ENCODE data around the gene ZNF12. TPM values are rescaled to one million over a fixed set of nuclear protein-coding genes. Genes with fewer than 3 reads are reported as not detected.

The ZNF12 gene
- total RNA-seq, 4 donors from 2014 or later: 19.4 to 25.6 (median 23.5) TPM

GRCh38 chr7:6643915-6644625 lies 62.7 kb downstream of the ZNF12 start:
- WGBS: 90% methylated on average over 17 of the region's 21 CpGs
- TF ChIP-seq POLR2AphosphoS5 (IDR thresholded peaks at IDR 0.05) (no peak), EP300 (IDR thresholded peaks at IDR 0.05) (no peak), CTCF (IDR thresholded peaks at IDR 0.05) (no peak), POLR2A (IDR thresholded peaks at IDR 0.05; ENCODE audit: low read depth) (no peak)
- H3K36me3 ChIP-seq: peaks cover 28 to 98% (median 79%) of the 10 kb centered on the region in 4 donors

GRCh38 chr7:6642861-6643640 lies 63.7 kb downstream of the ZNF12 start:
- intact Hi-C loops (cut with DNase I): no loop called here
- 83% methylated on average over 9 of the region's 22 CpGs for WGBS
- no peak for DNase-seq (ENCODE audit: extremely low spot score)
- no peaks in the 10 kb centered on the region for H3K27me3 ChIP-seq
- peaks cover 6 to 29% (median 22%) of the 10 kb centered on the region in 4 donors for H3K4me1 ChIP-seq
- peaks cover 28 to 88% (median 71%) of the 10 kb centered on the region in 4 donors for H3K36me3 ChIP-seq
- no peaks in the 10 kb centered on the region for H3K9me3 ChIP-seq
- no peak overlapping the region for H3K4me3 ChIP-seq
- TF ChIP-seq CTCF (IDR thresholded peaks at IDR 0.05): no peak
- TF ChIP-seq POLR2A (IDR thresholded peaks at IDR 0.05; ENCODE audit: low read depth): no peak
- no peak for TF ChIP-seq EP300 (IDR thresholded peaks at IDR 0.05)
- no peak for TF ChIP-seq POLR2AphosphoS5 (IDR thresholded peaks at IDR 0.05)
- no peak overlapping the region for H3K27ac ChIP-seq (replicated peaks in 1 of 4)

More at GRCh38 chr7:6643915-6644625, 62.7 kb downstream of the ZNF12 start:
- Histone ChIP-seq H3K4me3 (no peak overlapping the region), H3K27me3 (no peaks in the 10 kb centered on the region), H3K27ac (replicated peaks in 1 of 4) (no peak overlapping the region), H3K4me1 (peaks cover 0 to 19% (median 12%) of the 10 kb centered on the region in 4 donors), H3K9me3 (no peaks in the 10 kb centered on the region)
- no peak for DNase-seq (ENCODE audit: extremely low spot score)
- intact Hi-C loops (cut with DNase I): no loop called here

GRCh38 chr7:6642239-6642839 lies 64.4 kb downstream of the ZNF12 start:
- WGBS: 94% methylated on average over 24 of the region's 24 CpGs

More at GRCh38 chr7:6642239-6642839, 64.4 kb downstream of the ZNF12 start:
- TF ChIP-seq CTCF (IDR thresholded peaks at IDR 0.05) (no peak), POLR2AphosphoS5 (IDR thresholded peaks at IDR 0.05) (no peak), EP300 (IDR thresholded peaks at IDR 0.05) (no peak), POLR2A (IDR thresholded peaks at IDR 0.05; ENCODE audit: low read depth) (no peak)
- Histone ChIP-seq H3K27ac (replicated peaks in 1 of 4) (no peak overlapping the region), H3K27me3 (no peaks in the 10 kb centered on the region), H3K4me3 (no peak overlapping the region), H3K9me3 (no peaks in the 10 kb centered on the region), H3K36me3 (peaks cover 28 to 81% (median 64%) of the 10 kb centered on the region in 4 donors), H3K4me1 (peaks cover 6 to 34% (median 27%) of the 10 kb centered on the region in 4 donors)
- intact Hi-C loops (cut with DNase I): no loop called here
- no peak for DNase-seq (ENCODE audit: extremely low spot score)
